GM18526 (cell line): Measurements from ENCODE around the gene NAA20.

Experiments
- POLR2A ChIP-seq: IDR thresholded peaks from 3 replicates; pipeline ENCODE4 v1.6.1; 2011; ENCODE audit not compliant: insufficient read length; ENCODE audit errors: extremely low read depth

Gene NAA20

GRCh38 chr20:20027284-20027683, 10.1 kb downstream of the NAA20 start:
- no peak for TF ChIP-seq POLR2A

GRCh38 chr20:20031790-20032189, 14.6 kb downstream of the NAA20 start:
- no peak for TF ChIP-seq POLR2A

GRCh38 chr20:20034486-20034885, 17.3 kb downstream of the NAA20 start:
- no peak for TF ChIP-seq POLR2A

- TF ChIP-seq POLR2A: no peak
Observed at GRCh38 chr20:20036756-20037155, 19.6 kb downstream of the NAA20 start.

GRCh38 chr20:20037960-20038359, 20.8 kb downstream of the NAA20 start:
- TF ChIP-seq POLR2A: no peak

GRCh38 chr20:20038586-20038985, 21.4 kb downstream of the NAA20 start:
- TF ChIP-seq POLR2A: no peak

GRCh38 chr20:20039752-20040387, 22.7 kb downstream of the NAA20 start:
- no peak for TF ChIP-seq POLR2A

- no peak for TF ChIP-seq POLR2A
Observed at GRCh38 chr20:20051767-20052073, 34.6 kb downstream of the NAA20 start.

GRCh38 chr20:20052074-20052970, 35.2 kb downstream of the NAA20 start, which contains the start of the genes CFAP61 and CRNKL1:
TSS of gene CFAP61 (plus strand) at chr20:20052532. CDS start at chr20:20056654, 4,122 bp downstream.
TSS of gene CRNKL1 (minus strand) at chr20:20052466. CDS start at chr20:20052342, 124 bp downstream.
- peak; percentile 73 for TF ChIP-seq POLR2A

GRCh38 chr20:20060234-20060998, 43.3 kb downstream of the NAA20 start:
- no peak for TF ChIP-seq POLR2A

GRCh38 chr20:20063941-20064702, 47.0 kb downstream of the NAA20 start:
- TF ChIP-seq POLR2A: no peak

- TF ChIP-seq POLR2A: no peak
Observed at GRCh38 chr20:20065361-20065760, 48.2 kb downstream of the NAA20 start.

- TF ChIP-seq POLR2A: no peak
Observed at GRCh38 chr20:20070871-20071726, 53.9 kb downstream of the NAA20 start.

GRCh38 chr20:20073801-20074371, 56.7 kb downstream of the NAA20 start:
- no peak for TF ChIP-seq POLR2A
